Left lung (tissue), 10 donors: ENCODE data around the gene MUC13. TPM values are rescaled to one million over a fixed set of nuclear protein-coding genes. Genes with fewer than 3 reads are reported as not detected.

ENCODE experiments used
- ATAC-seq: fragments of 200-7000 bp; cut with Tn5 transposase; one replicate; pipeline ENCODE4 v1.9.1; 2020; ENCODE audit warnings: moderate library complexity
- DNase-seq, 4 donors: peaks; one replicate each; pipeline ENCODE4 v3.0.0-alpha.2; 2013 to 2020
- H3K27ac ChIP-seq, 2 donors: fragments of 200-600 bp; sonication (generic) in 1 of 2; one replicate each; pipeline versions ENCODE4 v1.5.0 to v1.8.0; 2020 to 2021
- H3K27me3 ChIP-seq, 2 donors: fragments of 200-600 bp; sonication (generic) in 1 of 2; one replicate each; pipeline versions ENCODE4 v1.5.0 to v1.8.0; 2020 to 2021
- H3K36me3 ChIP-seq, 2 donors: fragments of 200-600 bp; sonication (generic) in 1 of 2; one replicate each; pipeline versions ENCODE4 v1.5.0 to v1.8.0; 2020 to 2021
- H3K4me1 ChIP-seq, 2 donors: fragments of 200-600 bp; one replicate each; pipeline ENCODE4 v1.8.0; 2021
- H3K4me3 ChIP-seq, 2 donors: fragments of 200-600 bp; sonication (generic) in 1 of 2; one replicate each; pipeline versions ENCODE4 v1.5.0 to v1.8.0; 2020 to 2021; ENCODE audit warnings: mild to moderate bottlenecking in 1 of 2
- H3K9me3 ChIP-seq, 2 donors: fragments of 200-600 bp; sonication (generic) in 1 of 2; one replicate each; pipeline versions ENCODE4 v1.5.0 to v1.8.0; 2020 to 2021
- intact Hi-C, 2 donors: fragments of 100-400 bp; cut with DNase I; formaldehyde crosslinking; loops; one replicate each; pipeline versions ENCODE4 v1.11.2 to v1.14.2; 2022
- polyA plus RNA-seq, 6 donors: library from polyadenylated mRNA; unstranded; fragments of 120-200 nt; gene quantifications; one replicate each; pipeline ENCODE4 v1.2.1, GENCODE V29; 2013; ENCODE audit not compliant: insufficient read length in 6 of 6
- total RNA-seq, 2 donors: library from RNA; stranded (reverse); fragmentation: NEBNext Ultra II Directional; extraction: Animal tissue kit (Norgen Biotek cat#: 25700); gene quantifications; one replicate each; pipeline ENCODE4 v1.2.1, GENCODE V29; 2021
- TF ChIP-seq, protein P1 (sequence below), 2 donors: fragments of 200-600 bp; sonication (generic) in 1 of 2; IDR thresholded peaks; one replicate each; pipeline versions ENCODE4 v1.5.0 to v1.8.0; 2021; ENCODE audit warnings: antibody characterized with exemption in 2 of 2
- donor health status: DM: no; HTN: yes; CAD: no.
- donor health status: DM: no; HTN: no; CAD: no.

Gene MUC13
- total and polyA plus RNA-seq, 8 donors = 0.50 TPM; not detected in 7

DNA sequence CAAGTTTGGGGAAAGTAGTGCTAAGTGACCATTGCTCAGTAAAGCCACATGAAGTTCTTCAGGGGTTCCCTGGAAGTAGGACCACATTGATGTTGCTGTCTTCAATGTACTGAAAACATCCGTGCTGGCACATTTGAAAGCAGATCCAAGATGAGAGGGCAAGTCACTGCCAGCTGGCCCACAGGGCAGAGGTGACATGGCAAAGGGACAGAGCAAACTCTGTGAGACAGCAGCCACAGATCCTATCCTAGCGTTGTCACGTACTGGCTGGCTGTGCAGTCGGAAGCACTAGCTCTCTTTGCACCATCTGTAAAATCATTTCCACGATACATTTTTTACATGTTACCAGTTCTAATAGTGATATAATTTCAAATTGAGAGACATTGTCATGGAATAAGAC lies 13.8 kb downstream of the MUC13 start:
- no peak for DNase-seq
- Histone ChIP-seq H3K27me3 (no peaks in the 10 kb centered on the region), H3K36me3 (no peaks in the 10 kb centered on the region), H3K27ac (no peak overlapping the region), H3K4me3 (no peak overlapping the region), H3K4me1 (no peaks in the 10 kb centered on the region), H3K9me3 (no peaks in the 10 kb centered on the region)
- no peak for ATAC-seq
- intact Hi-C loops = no loop called here
- TF ChIP-seq, protein P1, sequence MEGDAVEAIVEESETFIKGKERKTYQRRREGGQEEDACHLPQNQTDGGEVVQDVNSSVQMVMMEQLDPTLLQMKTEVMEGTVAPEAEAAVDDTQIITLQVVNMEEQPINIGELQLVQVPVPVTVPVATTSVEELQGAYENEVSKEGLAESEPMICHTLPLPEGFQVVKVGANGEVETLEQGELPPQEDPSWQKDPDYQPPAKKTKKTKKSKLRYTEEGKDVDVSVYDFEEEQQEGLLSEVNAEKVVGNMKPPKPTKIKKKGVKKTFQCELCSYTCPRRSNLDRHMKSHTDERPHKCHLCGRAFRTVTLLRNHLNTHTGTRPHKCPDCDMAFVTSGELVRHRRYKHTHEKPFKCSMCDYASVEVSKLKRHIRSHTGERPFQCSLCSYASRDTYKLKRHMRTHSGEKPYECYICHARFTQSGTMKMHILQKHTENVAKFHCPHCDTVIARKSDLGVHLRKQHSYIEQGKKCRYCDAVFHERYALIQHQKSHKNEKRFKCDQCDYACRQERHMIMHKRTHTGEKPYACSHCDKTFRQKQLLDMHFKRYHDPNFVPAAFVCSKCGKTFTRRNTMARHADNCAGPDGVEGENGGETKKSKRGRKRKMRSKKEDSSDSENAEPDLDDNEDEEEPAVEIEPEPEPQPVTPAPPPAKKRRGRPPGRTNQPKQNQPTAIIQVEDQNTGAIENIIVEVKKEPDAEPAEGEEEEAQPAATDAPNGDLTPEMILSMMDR (IDR thresholded peaks at IDR 0.05) = no peak

GRCh38 chr3:124919756-124920155 lies 14.8 kb downstream of the MUC13 start:
- intact Hi-C loops = no loop called here
- DNase-seq (no peak), ATAC-seq (no peak)
- no peak overlapping the region for H3K27ac ChIP-seq
- H3K4me3 ChIP-seq = no peak overlapping the region
- no peaks in the 10 kb centered on the region for H3K9me3 ChIP-seq
- TF ChIP-seq, protein P1 (IDR thresholded peaks at IDR 0.05) = no peak
- no peaks in the 10 kb centered on the region for H3K36me3 ChIP-seq
- no peaks in the 10 kb centered on the region for H3K27me3 ChIP-seq
- H3K4me1 ChIP-seq = no peaks in the 10 kb centered on the region

DNA sequence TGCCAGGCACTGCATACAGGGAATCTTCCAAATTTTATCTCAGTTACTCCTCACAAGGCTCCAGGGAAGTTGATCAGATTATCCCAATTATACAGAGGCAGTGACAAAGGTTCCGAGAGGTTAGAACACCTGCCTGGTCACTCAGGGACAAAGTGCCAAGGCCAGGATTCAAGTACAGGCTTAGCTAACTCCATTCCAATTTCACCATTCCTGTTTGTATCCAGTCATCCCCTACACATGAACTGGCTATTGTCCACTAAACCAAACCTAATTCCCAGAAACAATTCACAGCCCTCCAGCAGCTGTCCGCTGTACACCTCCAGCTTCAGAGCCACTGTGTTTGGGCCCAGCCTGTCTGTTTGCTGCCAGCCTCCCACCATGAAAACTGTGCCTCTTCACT lies 16.0 kb downstream of the MUC13 start:
- no peaks in the 10 kb centered on the region for H3K36me3 ChIP-seq
- TF ChIP-seq, protein P1 (IDR thresholded peaks at IDR 0.05) = no peak
- no peak for ATAC-seq

GRCh38 chr3:124916837-124917409 lies 17.6 kb downstream of the MUC13 start:
- no peak overlapping the region for H3K27ac ChIP-seq
- no peaks in the 10 kb centered on the region for H3K9me3 ChIP-seq
- no peak overlapping the region for H3K4me3 ChIP-seq
- TF ChIP-seq, protein P1 (IDR thresholded peaks at IDR 0.05) = no peak
- H3K4me1 ChIP-seq = no peaks in the 10 kb centered on the region
- DNase-seq (peak in 2 of 4 donors; percentile 17 to 31), ATAC-seq (no peak)
- no peaks in the 10 kb centered on the region for H3K36me3 ChIP-seq
- no peaks in the 10 kb centered on the region for H3K27me3 ChIP-seq
- intact Hi-C loops = no loop called here

More for the DNA sequence above, 16.0 kb downstream of the MUC13 start:
- Histone ChIP-seq H3K27me3 (no peaks in the 10 kb centered on the region), H3K4me3 (no peak overlapping the region), H3K9me3 (no peaks in the 10 kb centered on the region), H3K4me1 (no peaks in the 10 kb centered on the region), H3K27ac (no peak overlapping the region)
- DNase-seq = no peak
- intact Hi-C loops = no loop called here

DNA sequence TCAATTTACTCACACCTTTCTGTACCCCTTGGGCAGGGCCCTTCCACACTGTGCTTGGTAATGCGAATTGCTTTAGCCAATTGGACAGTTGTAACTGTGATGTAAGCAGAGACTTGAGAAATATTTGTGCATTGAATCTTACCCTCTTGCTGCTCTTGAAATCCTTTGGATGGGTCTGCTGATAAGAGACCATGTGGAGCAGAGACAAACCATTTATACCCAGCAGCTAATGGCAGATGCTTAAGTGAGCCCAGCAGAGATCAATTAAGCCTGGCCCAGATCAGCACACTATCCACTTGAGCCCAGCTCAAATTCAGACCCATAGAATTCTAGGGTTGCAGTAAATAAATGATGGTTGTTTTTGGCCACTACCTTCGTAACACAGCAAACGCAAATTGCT lies 19.3 kb downstream of the MUC13 start:
- TF ChIP-seq, protein P1 (IDR thresholded peaks at IDR 0.05) = no peak
- DNase-seq = no peak
- H3K36me3 ChIP-seq = no peaks in the 10 kb centered on the region

More for the DNA sequence above, 19.3 kb downstream of the MUC13 start:
- intact Hi-C loops = no loop called here
- H3K4me3 ChIP-seq = no peak overlapping the region
- H3K9me3 ChIP-seq = no peaks in the 10 kb centered on the region
- no peak overlapping the region for H3K27ac ChIP-seq
- H3K4me1 ChIP-seq = no peaks in the 10 kb centered on the region
- no peak for ATAC-seq
- H3K27me3 ChIP-seq = no peaks in the 10 kb centered on the region
